ENCODE measurements around the gene HOXB2. TPM values are rescaled to one million over a fixed set of nuclear protein-coding genes. Genes with fewer than 3 reads are reported as not detected.

Gene HOXB2
- total RNA-seq, 1 experiment from 2014 or later, result not detected

DNA sequence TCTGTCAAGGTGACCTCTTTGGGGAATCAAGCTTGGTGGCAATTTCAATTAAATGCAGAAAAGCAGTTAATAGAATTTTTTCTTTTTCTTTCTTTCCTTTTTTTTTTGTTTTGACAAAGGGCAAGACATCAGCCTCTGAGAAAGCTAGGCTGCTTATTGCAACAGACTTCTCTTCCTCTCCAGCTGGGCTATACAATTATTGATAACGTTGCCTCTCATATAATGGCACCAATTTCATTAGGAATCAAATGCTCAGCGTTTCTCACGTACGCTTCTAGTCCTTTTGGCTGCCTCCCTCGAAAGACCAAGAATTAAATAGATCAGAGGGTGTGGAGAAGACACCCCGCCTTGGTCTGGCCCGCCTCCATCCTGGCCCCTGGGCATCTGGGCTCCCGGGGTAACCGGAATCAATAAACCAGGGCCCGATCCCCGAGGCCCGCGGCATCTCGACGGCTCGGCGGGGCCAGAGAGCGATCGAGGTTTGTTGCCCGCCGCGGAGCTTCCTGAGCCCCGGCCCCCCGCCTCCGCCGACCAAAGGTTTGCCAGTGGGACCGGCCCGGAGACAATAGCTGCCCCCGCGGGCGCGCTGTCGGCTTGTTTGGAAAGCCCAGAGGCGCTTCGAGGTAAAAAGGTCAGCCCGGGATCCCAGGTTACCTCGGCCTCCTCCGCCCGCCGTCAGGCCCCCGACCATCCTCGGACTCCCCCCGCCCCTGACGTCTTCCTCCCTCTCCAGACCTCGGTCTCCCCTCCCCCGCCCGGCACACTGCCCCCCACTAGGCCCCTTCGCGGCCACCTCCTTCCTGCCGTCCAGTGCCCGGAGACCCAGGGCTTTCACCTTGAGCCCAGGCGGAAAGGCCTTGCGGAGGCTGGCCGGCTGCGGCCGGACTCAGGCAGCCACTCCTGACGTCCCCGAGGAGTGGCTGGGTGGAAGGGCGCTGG, 18.0 kb downstream of the HOXB2 start:
- no peak for DNase-seq
- no peaks in the 10 kb centered on the region for H3K9me2 ChIP-seq (replicated peaks; ENCODE audit: insufficient read depth, low read length)
- no peaks in the 10 kb centered on the region for H3K9me3 ChIP-seq (ENCODE audit: low read length)
- H3K4me2 ChIP-seq (ENCODE audit: low read depth, low read length, poor library complexity, severe bottlenecking), result no peak overlapping the region
- H4K20me1 ChIP-seq (ENCODE audit: insufficient read depth, low read depth, low read length), result no peaks in the 10 kb centered on the region
- no peak overlapping the region for H2AFZ ChIP-seq (ENCODE audit: low read length)
- no peaks in the 10 kb centered on the region for H3K36me3 ChIP-seq (ENCODE audit: insufficient read depth, low read length)
- H3K79me2 ChIP-seq (ENCODE audit: low read length), result no peaks in the 10 kb centered on the region
- H3K4me3 ChIP-seq (ENCODE audit: low read length), result no peak overlapping the region
- H3K27ac ChIP-seq (ENCODE audit: low read length), result no peak overlapping the region
- H3K4me1 ChIP-seq (ENCODE audit: low read length), result no peaks in the 10 kb centered on the region
- no peak overlapping the region for H3K9ac ChIP-seq (ENCODE audit: low read length)
- no peaks in the 10 kb centered on the region for H3K27me3 ChIP-seq (ENCODE audit: low read length)

DNA sequence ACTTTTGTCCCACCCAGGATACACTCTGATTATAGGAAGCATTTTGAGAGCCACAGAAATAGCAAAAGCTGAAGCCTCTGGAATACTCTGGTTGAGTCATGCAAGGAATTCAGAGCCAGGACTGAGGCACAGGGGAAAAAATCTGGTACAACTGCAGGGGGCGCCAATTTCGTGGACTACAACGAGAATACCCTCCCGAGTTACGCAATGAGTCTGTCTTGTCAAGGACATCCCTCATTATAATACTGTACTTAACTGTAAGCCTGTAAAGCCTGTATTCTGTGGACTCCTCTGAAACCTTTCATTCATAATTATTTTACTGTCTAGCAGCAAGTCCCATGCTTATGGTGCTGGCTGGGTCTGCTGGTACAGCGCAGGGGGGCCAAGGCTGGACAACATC, 21.9 kb downstream of the HOXB2 start:
- Histone ChIP-seq H3K9me2 (replicated peaks; ENCODE audit: insufficient read depth, low read length) (no peaks in the 10 kb centered on the region), H3K4me2 (ENCODE audit: low read depth, low read length, poor library complexity, severe bottlenecking) (no peak overlapping the region), H3K36me3 (ENCODE audit: insufficient read depth, low read length) (no peaks in the 10 kb centered on the region), H3K27ac (ENCODE audit: low read length) (no peak overlapping the region), H2AFZ (ENCODE audit: low read length) (no peak overlapping the region), H3K4me3 (ENCODE audit: low read length) (no peak overlapping the region), H4K20me1 (ENCODE audit: insufficient read depth, low read depth, low read length) (no peaks in the 10 kb centered on the region), H3K27me3 (ENCODE audit: low read length) (no peaks in the 10 kb centered on the region), H3K79me2 (ENCODE audit: low read length) (no peaks in the 10 kb centered on the region), H3K4me1 (ENCODE audit: low read length) (no peaks in the 10 kb centered on the region), H3K9ac (ENCODE audit: low read length) (no peak overlapping the region), H3K9me3 (ENCODE audit: low read length) (no peaks in the 10 kb centered on the region)
- no peak for DNase-seq

DNA sequence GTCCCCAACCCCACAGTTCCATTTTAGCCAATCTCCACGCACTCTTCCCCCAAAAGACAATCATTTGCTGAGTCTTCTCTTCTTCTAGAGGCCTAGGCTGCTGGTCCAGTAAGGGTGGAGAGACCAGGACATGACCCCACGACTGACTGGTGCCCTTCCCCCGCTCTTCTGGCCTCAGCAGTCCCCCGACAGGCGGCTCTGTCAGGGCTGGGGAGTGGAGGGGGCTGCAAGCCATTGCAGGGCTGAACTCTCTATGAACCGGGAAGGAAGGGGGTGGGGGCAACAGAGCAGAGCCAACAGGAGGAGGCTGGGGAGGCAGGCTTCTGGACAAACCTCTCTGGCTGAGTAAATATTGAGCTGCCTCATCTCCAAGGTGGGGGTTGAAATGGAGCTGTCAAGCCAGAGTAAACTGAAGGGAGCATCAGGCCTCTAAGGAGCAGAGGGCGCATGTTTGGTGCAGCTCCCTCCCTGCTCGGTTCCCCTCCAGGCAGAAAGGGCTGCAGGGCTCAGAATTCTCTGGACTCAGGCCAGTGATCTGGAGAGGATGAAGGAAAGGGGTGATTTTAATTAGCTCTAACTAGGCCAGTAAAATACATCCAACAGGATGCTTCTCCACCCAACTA, 22.8 kb downstream of the HOXB2 start:
- Histone ChIP-seq H3K27me3 (ENCODE audit: low read length) (no peaks in the 10 kb centered on the region), H4K20me1 (ENCODE audit: insufficient read depth, low read depth, low read length) (no peaks in the 10 kb centered on the region), H3K9ac (ENCODE audit: low read length) (no peak overlapping the region), H3K79me2 (ENCODE audit: low read length) (no peaks in the 10 kb centered on the region), H3K9me2 (replicated peaks; ENCODE audit: insufficient read depth, low read length) (no peaks in the 10 kb centered on the region), H3K9me3 (ENCODE audit: low read length) (no peaks in the 10 kb centered on the region), H3K4me2 (ENCODE audit: low read depth, low read length, poor library complexity, severe bottlenecking) (no peak overlapping the region), H3K4me3 (ENCODE audit: low read length) (no peak overlapping the region), H3K4me1 (ENCODE audit: low read length) (no peaks in the 10 kb centered on the region), H3K36me3 (ENCODE audit: insufficient read depth, low read length) (no peaks in the 10 kb centered on the region), H3K27ac (ENCODE audit: low read length) (no peak overlapping the region), H2AFZ (ENCODE audit: low read length) (no peak overlapping the region)
- DNase-seq, result no peak

DNA sequence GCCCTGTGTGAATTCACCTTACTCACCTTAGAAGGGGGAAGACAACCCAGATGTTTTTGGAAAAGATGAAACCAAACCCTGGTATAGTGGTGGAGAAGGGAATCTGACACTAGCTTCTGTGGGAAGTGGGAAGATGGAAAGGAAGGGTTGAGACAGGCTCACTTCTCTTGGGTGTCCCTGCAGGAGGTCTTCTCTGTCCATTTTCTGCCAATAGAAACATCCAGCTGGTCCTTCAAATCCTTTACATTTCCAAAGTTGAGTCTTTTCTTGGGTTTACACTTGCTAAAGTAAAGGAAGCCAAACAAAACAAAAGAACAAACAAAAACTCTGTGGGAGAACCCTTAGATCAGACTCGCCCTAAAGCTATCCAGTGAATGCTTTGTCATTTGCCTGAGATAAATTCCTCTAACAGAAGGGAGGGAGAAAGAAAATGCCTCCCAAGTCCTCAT, 24.3 kb downstream of the HOXB2 start:
- no peak overlapping the region for H2AFZ ChIP-seq (ENCODE audit: low read length)
- no peak overlapping the region for H3K4me2 ChIP-seq (ENCODE audit: low read depth, low read length, poor library complexity, severe bottlenecking)
- H3K36me3 ChIP-seq (ENCODE audit: insufficient read depth, low read length), result no peaks in the 10 kb centered on the region

DNA sequence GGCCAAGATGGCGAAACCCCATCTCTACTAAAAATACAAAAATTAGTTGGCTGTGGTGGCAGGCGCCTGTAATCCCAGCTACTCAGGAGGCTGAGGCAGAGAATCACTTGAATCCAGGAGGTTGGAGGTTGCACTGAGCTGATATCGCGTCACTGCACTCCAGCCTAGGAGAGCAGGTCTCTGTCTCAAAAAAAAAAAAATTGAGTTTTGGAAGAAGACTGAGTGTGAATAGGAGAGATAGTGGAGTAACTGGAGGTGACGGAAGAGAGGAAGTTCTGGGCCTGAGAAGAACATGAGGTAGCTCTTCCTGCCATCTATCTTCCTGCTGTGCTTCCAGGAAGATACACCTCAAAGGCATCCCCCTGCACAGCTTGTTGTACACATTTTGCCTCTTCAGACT, 25.5 kb downstream of the HOXB2 start:
- H4K20me1 ChIP-seq (ENCODE audit: insufficient read depth, low read depth, low read length), result no peaks in the 10 kb centered on the region
- no peaks in the 10 kb centered on the region for H3K9me2 ChIP-seq (replicated peaks; ENCODE audit: insufficient read depth, low read length)
- no peaks in the 10 kb centered on the region for H3K4me1 ChIP-seq (ENCODE audit: low read length)
- H2AFZ ChIP-seq (ENCODE audit: low read length), result no peak overlapping the region
- H3K4me3 ChIP-seq (ENCODE audit: low read length), result no peak overlapping the region
- H3K79me2 ChIP-seq (ENCODE audit: low read length), result no peaks in the 10 kb centered on the region
- no peaks in the 10 kb centered on the region for H3K9me3 ChIP-seq (ENCODE audit: low read length)
- H3K27ac ChIP-seq (ENCODE audit: low read length), result no peak overlapping the region
- DNase-seq, result no peak
- H3K36me3 ChIP-seq (ENCODE audit: insufficient read depth, low read length), result no peaks in the 10 kb centered on the region
- no peaks in the 10 kb centered on the region for H3K27me3 ChIP-seq (ENCODE audit: low read length)
- no peak overlapping the region for H3K4me2 ChIP-seq (ENCODE audit: low read depth, low read length, poor library complexity, severe bottlenecking)
- H3K9ac ChIP-seq (ENCODE audit: low read length), result no peak overlapping the region

More for the DNA sequence above, 24.3 kb downstream of the HOXB2 start:
- Histone ChIP-seq H3K4me1 (ENCODE audit: low read length) (no peaks in the 10 kb centered on the region), H3K4me3 (ENCODE audit: low read length) (no peak overlapping the region), H3K79me2 (ENCODE audit: low read length) (no peaks in the 10 kb centered on the region), H3K9me3 (ENCODE audit: low read length) (no peaks in the 10 kb centered on the region), H4K20me1 (ENCODE audit: insufficient read depth, low read depth, low read length) (no peaks in the 10 kb centered on the region), H3K27ac (ENCODE audit: low read length) (no peak overlapping the region), H3K9me2 (replicated peaks; ENCODE audit: insufficient read depth, low read length) (no peaks in the 10 kb centered on the region), H3K27me3 (ENCODE audit: low read length) (no peaks in the 10 kb centered on the region), H3K9ac (ENCODE audit: low read length) (no peak overlapping the region)
- no peak for DNase-seq

DNA sequence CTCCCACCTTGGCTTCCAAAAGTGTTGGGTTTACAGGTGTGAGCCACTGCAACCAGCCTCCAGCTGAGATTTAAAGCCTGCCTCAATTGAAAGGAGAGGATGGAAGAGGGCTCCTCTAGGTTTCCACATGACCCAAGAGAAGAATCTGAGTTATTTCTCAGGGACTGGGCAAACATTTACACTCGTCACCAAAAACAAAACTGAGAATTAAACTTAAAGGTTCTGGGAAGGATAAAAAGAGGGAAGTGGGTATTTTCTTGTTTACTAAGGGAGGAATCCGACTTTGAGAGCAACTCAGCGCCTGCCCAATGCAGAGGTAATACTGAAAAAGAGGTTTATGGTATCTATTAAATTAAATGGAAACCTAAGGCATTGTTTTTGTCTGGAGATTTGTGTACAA, 27.4 kb downstream of the HOXB2 start:
- Histone ChIP-seq H3K36me3 (ENCODE audit: insufficient read depth, low read length) (no peaks in the 10 kb centered on the region), H3K9ac (ENCODE audit: low read length) (no peak overlapping the region), H3K9me3 (ENCODE audit: low read length) (no peaks in the 10 kb centered on the region), H3K27ac (ENCODE audit: low read length) (no peak overlapping the region), H3K4me1 (ENCODE audit: low read length) (peaks cover 8% of the 10 kb centered on the region), H3K9me2 (replicated peaks; ENCODE audit: insufficient read depth, low read length) (no peaks in the 10 kb centered on the region), H3K4me2 (ENCODE audit: low read depth, low read length, poor library complexity, severe bottlenecking) (no peak overlapping the region), H2AFZ (ENCODE audit: low read length) (no peak overlapping the region), H3K27me3 (ENCODE audit: low read length) (no peaks in the 10 kb centered on the region), H3K79me2 (ENCODE audit: low read length) (no peaks in the 10 kb centered on the region), H3K4me3 (ENCODE audit: low read length) (no peak overlapping the region), H4K20me1 (ENCODE audit: insufficient read depth, low read depth, low read length) (no peaks in the 10 kb centered on the region)
- DNase-seq, result no peak

DNA sequence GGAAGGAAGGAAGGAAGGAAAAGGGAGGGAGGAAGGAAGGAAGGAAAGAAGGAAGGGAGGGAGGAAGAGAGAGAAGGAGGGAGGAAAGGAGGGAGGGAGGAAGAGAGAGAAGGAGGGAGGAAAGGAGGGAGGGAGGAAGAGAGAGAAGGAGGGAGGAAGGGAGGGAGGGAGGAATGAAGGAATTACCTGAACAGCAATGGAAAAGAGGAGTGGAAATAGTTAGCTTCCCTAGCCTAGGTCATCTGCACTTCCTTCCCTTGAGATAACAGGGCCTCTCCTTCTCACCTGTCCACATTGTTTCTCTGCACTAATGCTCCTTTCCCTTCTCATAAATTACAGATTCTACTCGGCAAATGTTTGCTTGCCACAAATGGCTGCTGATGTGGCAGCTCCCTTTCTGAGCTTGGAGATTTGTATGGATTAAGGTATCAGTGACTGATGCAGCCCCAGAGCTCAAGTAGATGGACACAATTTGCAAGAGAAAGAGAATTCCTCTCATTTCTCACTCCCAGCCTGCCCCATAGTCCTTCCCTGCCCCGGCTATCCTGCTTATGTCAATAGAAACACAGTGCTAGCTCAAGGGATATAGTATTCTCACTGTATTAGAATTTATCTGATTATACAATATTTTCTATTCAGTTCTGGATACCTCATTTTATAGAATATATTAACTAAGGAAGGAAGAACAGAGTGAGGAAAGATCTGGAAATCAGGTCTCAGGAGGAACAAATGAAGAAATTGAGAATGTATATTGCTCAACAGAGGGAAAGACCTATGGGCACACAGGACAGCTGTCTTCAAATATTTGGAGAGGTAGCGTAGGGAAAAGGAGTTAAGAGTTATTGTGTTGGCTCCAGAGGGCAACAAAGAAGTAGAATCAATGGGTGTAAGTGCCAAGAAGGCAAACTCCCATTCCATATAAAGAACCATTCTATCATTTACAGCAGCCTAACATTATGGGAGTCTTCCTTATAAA, 28.7 kb downstream of the HOXB2 start:
- H3K27ac ChIP-seq (ENCODE audit: low read length), result no peak overlapping the region
- H3K9me3 ChIP-seq (ENCODE audit: low read length), result no peaks in the 10 kb centered on the region
- no peaks in the 10 kb centered on the region for H3K79me2 ChIP-seq (ENCODE audit: low read length)
- no peak overlapping the region for H3K4me2 ChIP-seq (ENCODE audit: low read depth, low read length, poor library complexity, severe bottlenecking)
- no peaks in the 10 kb centered on the region for H3K36me3 ChIP-seq (ENCODE audit: insufficient read depth, low read length)
- H3K9me2 ChIP-seq (replicated peaks; ENCODE audit: insufficient read depth, low read length), result no peaks in the 10 kb centered on the region
- H2AFZ ChIP-seq (ENCODE audit: low read length), result no peak overlapping the region
- no peaks in the 10 kb centered on the region for H4K20me1 ChIP-seq (ENCODE audit: insufficient read depth, low read depth, low read length)
- H3K9ac ChIP-seq (ENCODE audit: low read length), result no peak overlapping the region
- H3K27me3 ChIP-seq (ENCODE audit: low read length), result no peaks in the 10 kb centered on the region
- H3K4me1 ChIP-seq (ENCODE audit: low read length), result peaks cover 8% of the 10 kb centered on the region
- DNase-seq, result peak; percentile 22
- H3K4me3 ChIP-seq (ENCODE audit: low read length), result no peak overlapping the region

DNA sequence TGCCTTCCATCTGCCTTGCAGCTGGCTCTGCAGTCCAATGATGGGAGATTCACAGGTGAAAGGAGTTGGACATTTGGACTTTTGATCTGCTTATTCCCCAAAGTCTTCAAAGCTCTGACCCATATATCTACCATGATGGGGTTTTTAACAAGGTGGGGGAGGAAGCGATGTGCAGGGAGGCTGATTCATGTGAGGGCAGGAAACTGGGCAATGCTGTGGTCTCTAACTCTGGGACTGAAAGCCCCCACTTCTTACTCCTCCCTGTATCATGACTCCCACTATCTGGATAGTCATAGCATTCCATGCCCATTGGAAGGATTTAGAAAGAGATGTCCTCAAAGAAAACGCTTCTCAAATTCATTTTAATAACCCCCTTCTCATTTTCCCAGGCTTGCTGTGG, 30.4 kb downstream of the HOXB2 start:
- Histone ChIP-seq H4K20me1 (ENCODE audit: insufficient read depth, low read depth, low read length) (no peaks in the 10 kb centered on the region), H3K9me3 (ENCODE audit: low read length) (no peaks in the 10 kb centered on the region), H3K4me1 (ENCODE audit: low read length) (peaks cover 8% of the 10 kb centered on the region), H3K4me2 (ENCODE audit: low read depth, low read length, poor library complexity, severe bottlenecking) (no peak overlapping the region), H3K36me3 (ENCODE audit: insufficient read depth, low read length) (no peaks in the 10 kb centered on the region), H3K4me3 (ENCODE audit: low read length) (no peak overlapping the region), H3K27me3 (ENCODE audit: low read length) (no peaks in the 10 kb centered on the region), H3K9ac (ENCODE audit: low read length) (no peak overlapping the region), H3K9me2 (replicated peaks; ENCODE audit: insufficient read depth, low read length) (no peaks in the 10 kb centered on the region), H2AFZ (ENCODE audit: low read length) (no peak overlapping the region), H3K27ac (ENCODE audit: low read length) (no peak overlapping the region), H3K79me2 (ENCODE audit: low read length) (no peaks in the 10 kb centered on the region)
- no peak for DNase-seq

All from Karpas-422 (cell line).